Measurements from ENCODE around the gene CACNA1G. TPM values are rescaled to one million over a fixed set of nuclear protein-coding genes. Genes with fewer than 3 reads are reported as not detected.

Gene CACNA1G
- total RNA-seq, 4 donors from 2014 or later = under 0.01 to 28.9 (median 6.0) TPM

- intact Hi-C loops (cut with DNase I; ENCODE audit: low total_unique reads) = no loop called here
- no peaks in the 10 kb centered on the region for H3K36me3 ChIP-seq
- H3K27ac ChIP-seq = no peak overlapping the region
- peaks cover 0 to 3% of the 10 kb centered on the region in 2 donors for H3K4me1 ChIP-seq
- H3K9me3 ChIP-seq = no peaks in the 10 kb centered on the region
- H3K27me3 ChIP-seq = no peaks in the 10 kb centered on the region
- TF ChIP-seq POLR2A (IDR thresholded peaks at IDR 0.05) (no peak), CTCF (IDR thresholded peaks at IDR 0.05) (no peak)
- H3K4me3 ChIP-seq = no peak overlapping the region
- no peak for DNase-seq
Observed at GRCh38 chr17:50656509-50656908, 96.0 kb downstream of the CACNA1G start.

- intact Hi-C loops (cut with DNase I; ENCODE audit: low total_unique reads) = no loop called here
Observed at GRCh38 chr17:50657054-50657453, 96.5 kb downstream of the CACNA1G start.

GRCh38 chr17:50657627-50658026 is 97.1 kb downstream of the CACNA1G start:
- Histone ChIP-seq H3K9me3 (no peaks in the 10 kb centered on the region), H3K4me3 (no peak overlapping the region), H3K27ac (no peak overlapping the region), H3K27me3 (no peaks in the 10 kb centered on the region), H3K4me1 (peaks cover 0 to 3% of the 10 kb centered on the region in 2 donors), H3K36me3 (no peaks in the 10 kb centered on the region)
- TF ChIP-seq CTCF (IDR thresholded peaks at IDR 0.05) (no peak), POLR2A (IDR thresholded peaks at IDR 0.05) (no peak)
- intact Hi-C loops (cut with DNase I; ENCODE audit: low total_unique reads) = no loop called here
- DNase-seq = no peak

More at GRCh38 chr17:50657054-50657453, 96.5 kb downstream of the CACNA1G start:
- Histone ChIP-seq H3K4me3 (no peak overlapping the region), H3K9me3 (no peaks in the 10 kb centered on the region), H3K36me3 (no peaks in the 10 kb centered on the region), H3K4me1 (peaks cover 0 to 3% of the 10 kb centered on the region in 2 donors), H3K27me3 (no peaks in the 10 kb centered on the region), H3K27ac (no peak overlapping the region)
- no peak for DNase-seq
- TF ChIP-seq POLR2A (IDR thresholded peaks at IDR 0.05) (no peak), CTCF (IDR thresholded peaks at IDR 0.05) (no peak)

GRCh38 chr17:50658616-50659015 is 98.1 kb downstream of the CACNA1G start:
- DNase-seq = no peak
- H3K4me1 ChIP-seq = peaks cover 0 to 3% of the 10 kb centered on the region in 2 donors
- TF ChIP-seq CTCF (IDR thresholded peaks at IDR 0.05) (no peak), POLR2A (IDR thresholded peaks at IDR 0.05) (no peak)
- intact Hi-C loops (cut with DNase I; ENCODE audit: low total_unique reads) = no loop called here
- no peaks in the 10 kb centered on the region for H3K27me3 ChIP-seq
- H3K4me3 ChIP-seq = no peak overlapping the region
- no peak overlapping the region for H3K27ac ChIP-seq
- no peaks in the 10 kb centered on the region for H3K9me3 ChIP-seq
- no peaks in the 10 kb centered on the region for H3K36me3 ChIP-seq

- no peaks in the 10 kb centered on the region for H3K27me3 ChIP-seq
- no peak for DNase-seq
- H3K9me3 ChIP-seq = no peaks in the 10 kb centered on the region
- peaks cover 0 to 3% of the 10 kb centered on the region in 2 donors for H3K4me1 ChIP-seq
- no peak for TF ChIP-seq CTCF (IDR thresholded peaks at IDR 0.05)
- TF ChIP-seq POLR2A (IDR thresholded peaks at IDR 0.05) = no peak
- intact Hi-C loops (cut with DNase I; ENCODE audit: low total_unique reads) = no loop called here
- no peak overlapping the region for H3K4me3 ChIP-seq
- no peaks in the 10 kb centered on the region for H3K36me3 ChIP-seq
- no peak overlapping the region for H3K27ac ChIP-seq
Observed at GRCh38 chr17:50659179-50659578, 98.7 kb downstream of the CACNA1G start.
